ENCODE measurements around the gene TXNL4B. TPM values are rescaled to one million over a fixed set of nuclear protein-coding genes. Genes with fewer than 3 reads are reported as not detected.

TXNL4B gene
- total RNA-seq, 1 donor from 2014 or later = 6.9 TPM

GRCh38 chr16:72113616-72113945, 20.2 kb upstream of the TXNL4B start:
- intact Hi-C loops (cut with DNase I) = no loop called here
- DNase-seq (no peak), ATAC-seq (ENCODE audit: poor library complexity) (peak; percentile 51)

- intact Hi-C loops (cut with DNase I) = no loop called here
- ATAC-seq (ENCODE audit: poor library complexity) (peak; percentile 26), DNase-seq (no peak)
Observed at GRCh38 chr16:72112906-72113615, 19.6 kb upstream of the TXNL4B start.

GRCh38 chr16:72112452-72112792, 19.0 kb upstream of the TXNL4B start:
- intact Hi-C loops (cut with DNase I) = no loop called here
- ATAC-seq (ENCODE audit: poor library complexity) = no peak
- no peak for DNase-seq

- DNase-seq (no peak), ATAC-seq (ENCODE audit: poor library complexity) (no peak)
- intact Hi-C loops (cut with DNase I) = no loop called here
Observed at GRCh38 chr16:72111657-72112451, 18.4 kb upstream of the TXNL4B start.

- DNase-seq (no peak), ATAC-seq (ENCODE audit: poor library complexity) (no peak)
- intact Hi-C loops (cut with DNase I) = no loop called here
Observed at GRCh38 chr16:72110662-72111615, 17.5 kb upstream of the TXNL4B start.

- no peak for DNase-seq
- ATAC-seq (ENCODE audit: poor library complexity) = no peak
- intact Hi-C loops (cut with DNase I) = no loop called here
Observed at GRCh38 chr16:72109966-72110530, 16.6 kb upstream of the TXNL4B start.

- ATAC-seq (ENCODE audit: poor library complexity) (no peak), DNase-seq (no peak)
- intact Hi-C loops (cut with DNase I) = no loop called here
Observed at GRCh38 chr16:72109300-72109699, 15.9 kb upstream of the TXNL4B start.

- DNase-seq (no peak), ATAC-seq (ENCODE audit: poor library complexity) (no peak)
- intact Hi-C loops (cut with DNase I) = no loop called here
Observed at GRCh38 chr16:72108353-72109102, 15.1 kb upstream of the TXNL4B start.

- DNase-seq (no peak), ATAC-seq (ENCODE audit: poor library complexity) (no peak)
- intact Hi-C loops (cut with DNase I) = no loop called here
Observed at GRCh38 chr16:72107371-72107770, 14.0 kb upstream of the TXNL4B start.

- no peak for ATAC-seq (ENCODE audit: poor library complexity)
- DNase-seq = no peak
- intact Hi-C loops (cut with DNase I) = no loop called here
Observed at GRCh38 chr16:72105978-72106377, 12.6 kb upstream of the TXNL4B start.

- DNase-seq = no peak
- intact Hi-C loops (cut with DNase I) = no loop called here
Observed at GRCh38 chr16:72104905-72105304, 11.5 kb upstream of the TXNL4B start.

GRCh38 chr16:72101195-72101594, 7.8 kb upstream of the TXNL4B start:
- DNase-seq = no peak
- ATAC-seq (ENCODE audit: poor library complexity) = no peak
- intact Hi-C loops (cut with DNase I) = no loop called here

More at GRCh38 chr16:72104905-72105304, 11.5 kb upstream of the TXNL4B start:
- no peak for ATAC-seq (ENCODE audit: poor library complexity)

GRCh38 chr16:72099377-72099818, 6.0 kb upstream of the TXNL4B start:
- ATAC-seq (ENCODE audit: poor library complexity) (peak; percentile 88), DNase-seq (no peak)
- intact Hi-C loops (cut with DNase I) = loop anchor here (2.0 kb wide), 1 partner anchor 33 kb away; no protein-coding TSS in a partner anchor

- intact Hi-C loops (cut with DNase I) = loop anchor here (2.0 kb wide), 1 partner anchor 32 kb away; no protein-coding TSS in a partner anchor
- ATAC-seq (ENCODE audit: poor library complexity) = peak; percentile 7
- no peak for DNase-seq
Observed at GRCh38 chr16:72098936-72099335, 5.5 kb upstream of the TXNL4B start.

GRCh38 chr16:72094266-72094610, 818 bp upstream of the TXNL4B start:
- peak; percentile 1 for ATAC-seq (ENCODE audit: poor library complexity)
- no peak for DNase-seq
- intact Hi-C loops (cut with DNase I) = no loop called here

- ATAC-seq (ENCODE audit: poor library complexity) (peak; percentile 51), DNase-seq (no peak)
- intact Hi-C loops (cut with DNase I) = no loop called here
Observed at GRCh38 chr16:72092832-72093447, 480 bp downstream of the TXNL4B start.

- no peak for ATAC-seq (ENCODE audit: poor library complexity)
- no peak for DNase-seq
- intact Hi-C loops (cut with DNase I) = no loop called here
Observed at GRCh38 chr16:72091217-72091616, 2.2 kb downstream of the TXNL4B start.

GRCh38 chr16:72085002-72085401, 8.4 kb downstream of the TXNL4B start:
- peak; percentile 93 for ATAC-seq (ENCODE audit: poor library complexity)
- DNase-seq = peak; percentile 80
- intact Hi-C loops (cut with DNase I) = no loop called here

Data from Right ventricle myocardium superior (tissue), 1 donor.